Stimulated activated CD4-positive, alpha-beta T cell treated with anti-CD3 and anti-CD28 coated beads, Interleukin-12 subunit alpha, Interleukin-12 subunit beta, amount 100 ng/mL, for 48 hours (primary cell): Measurements from ENCODE around the gene CORO6.

Source experiments
- DNase-seq, 3 donors: peaks; one replicate each; pipeline ENCODE4 v3.0.0-alpha.2; 2020; ENCODE audit warnings: low read depth in 2 of 3, low spot score in 1 of 3

Gene CORO6

GRCh38 chr17:29633886-29634285 lies 11.2 kb upstream of the CORO6 start:
- no peak for DNase-seq

DNA sequence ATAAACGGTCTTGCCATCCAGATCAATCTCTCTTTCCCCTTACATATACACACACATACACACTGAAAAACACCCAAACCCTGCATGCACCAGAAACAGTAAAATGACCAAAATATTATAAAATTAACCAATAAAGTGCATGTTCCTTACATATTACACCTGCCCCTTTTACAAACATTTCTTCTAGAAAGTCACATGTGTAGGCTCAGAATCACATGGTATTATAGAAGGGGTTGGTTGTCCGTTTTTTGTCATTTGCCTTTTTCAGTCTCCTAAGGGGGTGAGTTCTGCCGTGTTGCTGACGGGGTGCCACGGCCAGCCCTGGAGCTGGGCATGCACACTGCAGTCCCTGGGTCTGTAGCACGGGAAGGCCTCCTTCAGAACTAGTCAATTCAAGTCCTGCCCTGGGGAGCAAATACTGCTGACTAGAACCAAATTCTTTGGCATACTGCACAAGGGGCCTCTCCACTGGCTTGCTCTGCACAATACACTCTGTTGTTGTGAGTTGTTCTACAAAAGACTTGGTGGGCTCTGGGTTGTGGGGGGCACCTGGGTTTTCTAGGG lies 8.0 kb upstream of the CORO6 start:
- DNase-seq, result no peak

DNA sequence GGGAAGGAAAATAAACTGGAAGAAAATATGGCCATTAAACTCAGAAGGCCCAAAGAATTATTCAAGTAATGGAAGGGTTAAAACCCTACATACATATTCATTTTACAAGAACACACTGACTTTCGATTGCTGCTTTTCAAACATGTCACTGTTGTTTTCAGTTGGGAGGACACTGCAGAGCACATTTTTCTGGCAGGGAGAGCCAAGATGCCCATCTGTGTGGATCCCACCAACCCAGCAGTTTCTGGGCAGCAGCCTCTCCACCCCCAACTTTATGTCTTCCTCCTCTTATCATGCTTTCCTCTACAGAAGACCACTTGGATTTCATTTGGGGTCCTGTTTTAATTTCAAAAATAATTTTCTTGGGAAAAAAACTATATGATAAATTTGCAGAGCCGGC lies 7.1 kb upstream of the CORO6 start:
- DNase-seq, result no peak

GRCh38 chr17:29628644-29629043 lies 5.9 kb upstream of the CORO6 start:
- DNase-seq, result no peak

DNA sequence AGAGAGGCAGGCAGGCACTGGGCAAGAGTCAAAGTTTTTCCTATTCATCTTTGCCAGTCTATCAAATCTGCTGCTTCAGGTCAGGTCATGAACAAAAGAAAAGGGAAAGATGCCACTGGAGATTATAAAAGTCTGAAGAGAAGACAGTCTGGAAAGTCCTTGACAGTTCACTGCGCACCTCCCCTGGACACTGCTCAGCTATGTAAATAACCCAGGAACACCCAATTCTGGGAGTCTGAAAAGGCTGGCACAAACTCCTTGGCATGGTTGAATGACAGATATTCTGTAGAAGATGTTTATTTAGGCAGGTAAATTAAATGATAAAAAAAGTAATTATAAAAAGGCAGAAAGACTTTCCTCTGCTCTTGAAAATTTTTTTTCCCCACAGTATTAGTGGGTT lies 5.2 kb upstream of the CORO6 start:
- DNase-seq, result no peak

DNA sequence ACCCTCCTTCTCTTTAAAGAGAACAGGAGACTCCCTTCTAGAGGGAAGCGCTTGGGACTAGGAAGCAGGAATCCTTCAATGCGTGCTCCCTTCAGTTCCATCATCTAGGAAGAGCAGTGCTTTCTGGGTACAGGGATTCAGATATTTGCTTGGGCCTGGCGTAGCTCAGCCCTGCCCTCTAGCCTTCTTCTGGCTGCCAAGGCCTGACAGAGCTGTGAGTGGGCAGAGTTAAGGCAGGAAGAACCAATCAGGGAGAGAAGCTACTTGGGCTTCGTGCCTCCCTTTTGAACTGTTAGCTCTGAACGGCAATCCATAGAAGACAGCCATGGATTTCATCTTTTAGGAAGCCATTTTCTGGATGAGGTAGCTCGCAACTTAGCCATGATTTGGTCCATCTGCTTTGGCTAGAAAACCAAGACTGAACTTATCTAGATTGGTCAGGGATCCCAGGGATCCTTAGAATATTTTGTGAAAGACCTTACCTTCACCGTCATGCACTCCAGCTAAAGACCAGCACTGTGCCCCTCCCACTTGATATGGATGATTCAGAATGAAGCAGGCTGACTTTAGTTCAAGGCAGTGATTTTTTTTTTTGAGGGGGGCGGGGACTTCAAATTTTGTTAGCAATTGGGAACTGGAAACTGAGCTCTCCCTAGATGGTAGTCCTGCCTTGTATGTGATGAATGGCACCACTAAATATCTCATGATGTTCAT lies 2.5 kb upstream of the CORO6 start:
- no peak for DNase-seq

DNA sequence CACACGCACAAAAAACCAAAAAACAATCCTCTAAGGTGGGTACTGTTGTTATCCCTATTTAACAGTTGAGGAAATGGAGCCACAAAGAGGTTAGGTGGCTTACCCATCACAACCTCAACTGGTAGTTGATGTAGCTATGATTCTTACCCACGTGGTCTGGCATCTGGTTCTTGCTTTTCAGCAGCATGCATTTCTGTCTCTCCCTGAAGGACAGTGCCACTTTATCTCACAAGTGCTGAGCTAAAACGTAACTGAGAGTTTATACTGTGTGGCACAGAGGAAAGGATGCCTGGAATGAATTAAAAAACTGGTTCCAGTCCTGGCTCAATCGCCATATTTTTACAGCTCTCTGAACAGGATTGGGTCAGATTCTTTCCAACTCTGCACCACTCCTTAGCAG lies 1.9 kb upstream of the CORO6 start:
- DNase-seq, result no peak

- no peak for DNase-seq
Observed at GRCh38 chr17:29623283-29623647, 553 bp upstream of the CORO6 start.

GRCh38 chr17:29621751-29622194 lies 939 bp downstream of the CORO6 start:
- DNase-seq, result no peak

GRCh38 chr17:29620779-29621500 lies 1.8 kb downstream of the CORO6 start:
- DNase-seq, result no peak

GRCh38 chr17:29620271-29620670 lies 2.4 kb downstream of the CORO6 start:
- no peak for DNase-seq

GRCh38 chr17:29619251-29619650 lies 3.5 kb downstream of the CORO6 start:
- no peak for DNase-seq

DNA sequence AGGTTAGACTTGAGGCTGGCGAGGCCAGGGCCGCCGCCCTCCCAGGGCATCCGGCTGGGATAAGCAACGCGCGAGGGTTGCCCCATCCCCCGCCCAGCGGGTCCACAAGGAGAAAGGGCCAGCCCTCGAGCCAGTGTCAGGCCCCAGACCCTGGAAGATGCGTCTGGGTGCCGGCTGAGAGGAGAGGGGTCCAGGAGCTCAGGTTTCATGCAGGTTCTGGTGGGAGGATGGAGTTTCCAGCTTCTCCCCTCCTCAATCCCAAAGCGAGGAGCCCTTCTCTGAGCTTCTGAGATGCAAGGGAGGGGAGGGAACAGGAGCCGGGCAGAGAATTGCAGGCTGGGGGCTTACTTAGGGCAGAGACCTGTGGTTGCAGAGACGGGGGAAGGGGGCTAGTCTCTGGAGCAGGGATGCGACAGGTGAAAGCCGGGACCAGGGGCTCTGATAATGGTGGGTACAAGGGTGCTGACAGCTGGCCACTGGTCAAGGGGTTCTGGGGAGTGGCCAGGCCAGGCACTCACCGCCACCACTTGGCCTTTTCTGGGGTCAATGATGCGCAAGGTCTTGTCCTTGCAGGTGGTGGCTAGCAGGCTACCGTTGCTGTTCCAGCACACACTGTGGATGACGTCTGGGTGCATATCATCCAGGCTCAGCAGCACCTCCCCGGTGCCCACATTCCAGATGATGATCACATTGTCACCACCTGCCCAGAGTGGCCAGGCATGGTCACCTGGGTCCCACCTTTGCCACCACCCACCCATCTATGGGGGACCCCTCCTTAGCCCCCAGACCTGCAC lies 4.2 kb downstream of the CORO6 start:
- no peak for DNase-seq

GRCh38 chr17:29617481-29618271 lies 5.0 kb downstream of the CORO6 start:
- peak; percentile 78 to 84 (median 83) for DNase-seq

- peak; percentile 87 to 89 (median 89) for DNase-seq
Observed at GRCh38 chr17:29617125-29617480, 5.6 kb downstream of the CORO6 start.

DNA sequence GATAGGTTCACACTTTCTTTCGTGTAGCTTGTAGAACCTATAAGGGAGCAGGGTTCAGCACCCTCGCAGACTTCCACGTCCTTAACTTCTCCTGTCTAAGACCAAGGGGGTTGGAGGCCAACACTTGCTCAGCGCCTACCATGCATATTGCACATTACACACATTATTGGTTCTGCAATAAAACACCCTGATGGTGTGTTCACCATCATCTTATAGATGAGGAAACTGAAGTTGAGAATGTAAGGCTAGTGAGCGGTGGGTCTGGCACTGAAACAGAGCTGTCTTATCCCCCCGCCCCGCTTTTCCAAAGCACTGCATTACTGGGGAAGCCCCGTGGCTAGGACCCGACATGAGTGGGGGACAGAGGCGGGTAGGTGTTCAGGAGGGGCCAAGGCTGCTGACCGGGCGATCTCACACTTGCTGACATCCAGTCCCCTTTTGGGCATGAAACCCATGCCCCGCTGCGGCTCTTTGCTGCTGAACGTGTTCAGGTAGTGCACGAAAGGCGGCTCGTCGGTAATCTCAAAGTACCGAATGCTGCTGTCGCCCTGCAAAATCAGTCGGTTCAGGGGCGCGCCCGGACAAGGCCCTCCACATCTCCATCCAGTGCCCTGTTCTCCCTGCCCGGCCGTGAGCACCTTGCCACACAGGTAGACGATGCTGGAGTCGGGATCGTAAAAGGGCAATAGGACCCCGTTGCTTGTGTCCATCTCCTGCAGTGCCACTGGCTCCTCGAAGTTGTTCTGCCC lies 6.2 kb downstream of the CORO6 start:
- no peak for DNase-seq

- DNase-seq, result peak; percentile 71 to 80 (median 79)
Observed at GRCh38 chr17:29615492-29616299, 7.0 kb downstream of the CORO6 start.

DNA sequence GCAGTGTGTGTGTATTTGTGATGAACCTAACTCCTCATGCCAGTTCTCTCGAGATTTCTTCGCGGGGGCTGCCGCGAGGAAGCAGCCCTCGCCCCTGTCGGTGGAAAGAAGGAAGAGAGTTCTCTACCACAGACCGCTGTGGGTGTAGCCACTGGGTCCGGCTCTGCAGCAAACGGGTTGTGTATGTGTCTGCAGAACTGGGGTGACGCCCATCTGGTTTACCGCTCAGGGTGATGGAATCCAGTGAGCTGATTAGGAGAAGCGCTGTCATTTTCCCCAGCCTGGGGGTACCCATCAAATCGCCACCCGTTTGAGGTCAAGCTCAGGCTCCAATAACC lies 7.7 kb downstream of the CORO6 start:
- DNase-seq, result no peak

DNA sequence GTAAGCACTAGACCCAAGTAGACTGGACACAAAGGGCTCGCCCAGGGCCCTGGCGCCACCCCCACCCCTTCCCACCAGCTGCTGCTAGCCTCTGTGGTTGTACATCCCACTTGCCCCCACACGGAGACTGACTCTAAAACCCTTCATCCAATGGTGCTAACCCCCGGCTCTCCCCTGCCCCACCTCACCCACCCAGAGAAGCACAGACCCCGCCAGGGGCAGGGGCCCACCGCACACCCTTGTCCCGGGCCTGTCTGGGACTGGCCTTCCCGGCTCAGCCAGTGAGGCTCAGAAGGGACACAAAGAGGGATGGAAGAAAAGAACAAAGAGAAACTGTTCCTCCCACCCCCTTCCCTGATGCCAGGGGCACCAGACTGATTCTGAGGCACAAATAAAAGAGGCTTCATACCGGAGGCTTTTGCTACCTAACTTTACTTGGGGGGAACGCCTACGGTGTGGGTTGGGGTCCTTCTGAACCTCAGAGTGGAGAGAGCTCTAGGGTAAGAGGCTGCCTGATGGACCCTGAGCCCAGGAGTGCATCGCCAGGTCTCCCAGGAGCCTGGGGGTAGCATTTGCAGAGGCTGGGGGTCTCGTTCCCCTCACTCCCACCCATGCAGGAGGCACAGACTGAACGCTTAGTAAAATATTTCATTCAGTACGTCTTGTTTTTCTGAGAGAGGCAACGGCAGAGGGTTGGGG lies 8.2 kb downstream of the CORO6 start:
- no peak for DNase-seq
